HG03439 (cell line): ENCODE data around the gene FNIP1.
"Not testable (repeated sequence)": the region's sequence is repeated elsewhere in the genome, so short reads cannot be mapped to it uniquely, and the experiment has no call there.

Experiments used
- ATAC-seq: cut with Tn5 transposase; IDR thresholded peaks from one replicate; pipeline ENCODE4 v1.9.1; 2021; ENCODE audit warnings: mild to moderate bottlenecking, moderate library complexity; ENCODE audit not compliant: unreplicated experiment

Gene FNIP1

GRCh38 chr5:131754363-131754762 is 42.5 kb downstream of the FNIP1 start:
- no peak for ATAC-seq

GRCh38 chr5:131751506-131751905 is 45.3 kb downstream of the FNIP1 start:
- ATAC-seq: no peak

GRCh38 chr5:131749723-131750470 is 46.9 kb downstream of the FNIP1 start:
- ATAC-seq: no peak

- ATAC-seq: no peak
Measured at GRCh38 chr5:131749138-131749537, 47.7 kb downstream of the FNIP1 start.

GRCh38 chr5:131747180-131748105 is 49.4 kb downstream of the FNIP1 start:
- ATAC-seq: peak; percentile 55

GRCh38 chr5:131746423-131746822 is 50.4 kb downstream of the FNIP1 start:
- no peak for ATAC-seq

GRCh38 chr5:131745703-131746102 is 51.1 kb downstream of the FNIP1 start:
- no peak for ATAC-seq

GRCh38 chr5:131745155-131745554 is 51.7 kb downstream of the FNIP1 start:
- ATAC-seq: no peak

- no peak for ATAC-seq
Measured at GRCh38 chr5:131740477-131740876, 56.3 kb downstream of the FNIP1 start.

GRCh38 chr5:131735393-131735792 is 61.4 kb downstream of the FNIP1 start:
- ATAC-seq: no peak

GRCh38 chr5:131734939-131735338 is 61.9 kb downstream of the FNIP1 start:
- ATAC-seq: not testable (repeated sequence)

- not testable (repeated sequence) for ATAC-seq
Measured at GRCh38 chr5:131729292-131729691, 67.5 kb downstream of the FNIP1 start.

GRCh38 chr5:131724089-131724488 is 72.7 kb downstream of the FNIP1 start:
- not testable (repeated sequence) for ATAC-seq

GRCh38 chr5:131720714-131721113 is 76.1 kb downstream of the FNIP1 start:
- no peak for ATAC-seq

- no peak for ATAC-seq
Measured at GRCh38 chr5:131719564-131719963, 77.3 kb downstream of the FNIP1 start.

- ATAC-seq: no peak
Measured at GRCh38 chr5:131718487-131719014, 78.3 kb downstream of the FNIP1 start.

GRCh38 chr5:131717164-131717563 is 79.7 kb downstream of the FNIP1 start:
- ATAC-seq: not testable (repeated sequence)

GRCh38 chr5:131716650-131717049 is 80.2 kb downstream of the FNIP1 start:
- no peak for ATAC-seq

GRCh38 chr5:131710391-131710790 is 86.4 kb downstream of the FNIP1 start:
- ATAC-seq: no peak

GRCh38 chr5:131709043-131709442 is 87.8 kb downstream of the FNIP1 start:
- no peak for ATAC-seq

GRCh38 chr5:131706281-131706680 is 90.5 kb downstream of the FNIP1 start:
- ATAC-seq: no peak

GRCh38 chr5:131694926-131695325 is 101.9 kb downstream of the FNIP1 start:
- ATAC-seq: no peak
